ENCODE data around the gene DYNC2H1.
"Not testable (repeated sequence)": the region's sequence is repeated elsewhere in the genome, so short reads cannot be mapped to it uniquely, and the experiment has no call there.

The DYNC2H1 gene

GRCh38 chr11:103111400-103111799, 2.2 kb downstream of the DYNC2H1 start:
- H3K4me2 ChIP-seq (ENCODE audit: insufficient read depth, low read length), result no peak overlapping the region
- DNase-seq, result no peak
- H3K79me2 ChIP-seq (ENCODE audit: insufficient read depth, low read length), result no peaks in the 10 kb centered on the region
- no peak overlapping the region for H3K27ac ChIP-seq (ENCODE audit: low read length)
- H3K4me3 ChIP-seq (ENCODE audit: low read depth in 1 of 2, low read length in 2 of 2), result no peak overlapping the region
- no peak overlapping the region for H2AFZ ChIP-seq (ENCODE audit: low read depth, low read length)
- H3K36me3 ChIP-seq (ENCODE audit: insufficient read depth, low read length), result no peaks in the 10 kb centered on the region
- no peak overlapping the region for H3K9ac ChIP-seq (ENCODE audit: low read depth, low read length)
- no peak for TF ChIP-seq CTCF (IDR thresholded peaks at IDR 0.05; ENCODE audit: borderline replicate concordance, extremely low read depth, low read length, poor library complexity, severe bottlenecking)
- TF ChIP-seq EZH2 (IDR thresholded peaks at IDR 0.05; ENCODE audit: borderline replicate concordance, low read depth, low read length, severe bottlenecking), result no peak
- H4K20me1 ChIP-seq (ENCODE audit: insufficient read depth, low read length), result no peaks in the 10 kb centered on the region
- H3K4me1 ChIP-seq (ENCODE audit: insufficient read depth, low read length), result peaks cover 17% of the 10 kb centered on the region
- no peaks in the 10 kb centered on the region for H3K9me3 ChIP-seq (ENCODE audit: insufficient read depth, low read length, severe bottlenecking)
- no peaks in the 10 kb centered on the region for H3K27me3 ChIP-seq (ENCODE audit: insufficient read depth, low read length, poor library complexity)
- no peak for ATAC-seq (ENCODE audit: insufficient read depth, low read depth)

- Histone ChIP-seq H4K20me1 (ENCODE audit: insufficient read depth, low read length) (no peaks in the 10 kb centered on the region), H3K27ac (ENCODE audit: low read length) (no peak overlapping the region), H3K79me2 (ENCODE audit: insufficient read depth, low read length) (no peaks in the 10 kb centered on the region), H3K9me3 (ENCODE audit: insufficient read depth, low read length, severe bottlenecking) (no peaks in the 10 kb centered on the region), H3K27me3 (ENCODE audit: insufficient read depth, low read length, poor library complexity) (no peaks in the 10 kb centered on the region), H3K4me2 (ENCODE audit: insufficient read depth, low read length) (no peak overlapping the region), H3K4me3 (ENCODE audit: low read depth in 1 of 2, low read length in 2 of 2) (no peak overlapping the region), H3K36me3 (ENCODE audit: insufficient read depth, low read length) (no peaks in the 10 kb centered on the region), H3K9ac (ENCODE audit: low read depth, low read length) (no peak overlapping the region), H3K4me1 (ENCODE audit: insufficient read depth, low read length) (peaks cover 17% of the 10 kb centered on the region), H2AFZ (ENCODE audit: low read depth, low read length) (no peak overlapping the region)
- TF ChIP-seq EZH2 (IDR thresholded peaks at IDR 0.05; ENCODE audit: borderline replicate concordance, low read depth, low read length, severe bottlenecking), result no peak
- no peak for DNase-seq
- no peak for ATAC-seq (ENCODE audit: insufficient read depth, low read depth)
Measured at GRCh38 chr11:103112364-103112763, 3.1 kb downstream of the DYNC2H1 start.

- no peak overlapping the region for H3K4me2 ChIP-seq (ENCODE audit: insufficient read depth, low read length)
- H3K27ac ChIP-seq (ENCODE audit: low read length), result no peak overlapping the region
- H3K9me3 ChIP-seq (ENCODE audit: insufficient read depth, low read length, severe bottlenecking), result no peaks in the 10 kb centered on the region
- no peak for TF ChIP-seq CTCF (IDR thresholded peaks at IDR 0.05; ENCODE audit: borderline replicate concordance, extremely low read depth, low read length, poor library complexity, severe bottlenecking)
- no peak for TF ChIP-seq EZH2 (IDR thresholded peaks at IDR 0.05; ENCODE audit: borderline replicate concordance, low read depth, low read length, severe bottlenecking)
- H4K20me1 ChIP-seq (ENCODE audit: insufficient read depth, low read length), result no peaks in the 10 kb centered on the region
- no peak for DNase-seq
- no peak overlapping the region for H3K9ac ChIP-seq (ENCODE audit: low read depth, low read length)
- peaks cover 6% of the 10 kb centered on the region; the same call in 1 of the 2 replicates for H3K4me1 ChIP-seq (ENCODE audit: insufficient read depth, low read length)
- no peaks in the 10 kb centered on the region for H3K27me3 ChIP-seq (ENCODE audit: insufficient read depth, low read length, poor library complexity)
- no peaks in the 10 kb centered on the region for H3K36me3 ChIP-seq (ENCODE audit: insufficient read depth, low read length)
- no peak overlapping the region for H3K4me3 ChIP-seq (ENCODE audit: low read depth in 1 of 2, low read length in 2 of 2)
- no peak overlapping the region for H2AFZ ChIP-seq (ENCODE audit: low read depth, low read length)
- no peak for ATAC-seq (ENCODE audit: insufficient read depth, low read depth)
- no peaks in the 10 kb centered on the region for H3K79me2 ChIP-seq (ENCODE audit: insufficient read depth, low read length)
Measured at GRCh38 chr11:103114836-103115235, 5.6 kb downstream of the DYNC2H1 start.

- Histone ChIP-seq H3K9ac (ENCODE audit: low read depth, low read length) (no peak overlapping the region), H3K4me2 (ENCODE audit: insufficient read depth, low read length) (no peak overlapping the region), H3K27ac (ENCODE audit: low read length) (no peak overlapping the region), H3K4me1 (ENCODE audit: insufficient read depth, low read length) (no peaks in the 10 kb centered on the region), H3K79me2 (ENCODE audit: insufficient read depth, low read length) (no peaks in the 10 kb centered on the region), H3K36me3 (ENCODE audit: insufficient read depth, low read length) (no peaks in the 10 kb centered on the region), H3K27me3 (ENCODE audit: insufficient read depth, low read length, poor library complexity) (no peaks in the 10 kb centered on the region), H2AFZ (ENCODE audit: low read depth, low read length) (no peak overlapping the region), H4K20me1 (ENCODE audit: insufficient read depth, low read length) (no peaks in the 10 kb centered on the region), H3K9me3 (ENCODE audit: insufficient read depth, low read length, severe bottlenecking) (no peaks in the 10 kb centered on the region), H3K4me3 (ENCODE audit: low read depth in 1 of 2, low read length in 2 of 2) (no peak overlapping the region)
- no peak for DNase-seq
- TF ChIP-seq EZH2 (IDR thresholded peaks at IDR 0.05; ENCODE audit: borderline replicate concordance, low read depth, low read length, severe bottlenecking) (no peak), CTCF (IDR thresholded peaks at IDR 0.05; ENCODE audit: borderline replicate concordance, extremely low read depth, low read length, poor library complexity, severe bottlenecking) (no peak)
- ATAC-seq (ENCODE audit: insufficient read depth, low read depth), result no peak
Measured at GRCh38 chr11:103125462-103125861, 16.2 kb downstream of the DYNC2H1 start.

DNA sequence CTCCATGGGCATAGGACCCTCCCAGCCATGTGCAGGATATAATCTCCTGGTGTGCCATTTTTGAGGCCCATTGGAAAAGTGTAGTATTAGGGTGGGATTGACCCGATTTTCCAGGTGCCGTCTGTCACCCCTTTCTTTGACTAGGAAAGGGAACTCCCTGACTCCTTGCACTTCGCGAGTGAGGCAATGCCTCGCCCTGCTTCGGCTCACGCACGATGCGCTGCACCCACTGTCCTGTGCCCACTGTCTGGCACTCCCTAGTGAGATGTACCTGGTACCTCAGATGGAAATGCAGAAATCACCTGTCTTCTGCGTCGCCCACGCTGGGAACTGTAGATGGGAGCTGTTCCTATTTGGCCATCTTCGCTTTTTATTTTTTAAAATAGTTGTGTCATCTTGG, 32.8 kb downstream of the DYNC2H1 start:
- H3K9ac ChIP-seq (ENCODE audit: low read depth, low read length); H3K4me3 ChIP-seq (ENCODE audit: low read depth in 1 of 2, low read length in 2 of 2); H3K9me3 ChIP-seq (ENCODE audit: insufficient read depth, low read length, severe bottlenecking); H3K27me3 ChIP-seq (ENCODE audit: insufficient read depth, low read length, poor library complexity); H3K4me1 ChIP-seq (ENCODE audit: insufficient read depth, low read length); H4K20me1 ChIP-seq (ENCODE audit: insufficient read depth, low read length); H3K79me2 ChIP-seq (ENCODE audit: insufficient read depth, low read length); H3K27ac ChIP-seq (ENCODE audit: low read length); H2AFZ ChIP-seq (ENCODE audit: low read depth, low read length); H3K4me2 ChIP-seq (ENCODE audit: insufficient read depth, low read length); H3K36me3 ChIP-seq (ENCODE audit: insufficient read depth, low read length); DNase-seq; ATAC-seq (ENCODE audit: insufficient read depth, low read depth): not testable (repeated sequence)
